Mesendoderm (in vitro differentiated cells): ENCODE data around the gene IL1F10. TPM values are rescaled to one million over a fixed set of nuclear protein-coding genes. Genes with fewer than 3 reads are reported as not detected.

ENCODE experiments used
- DNase-seq: peaks from one replicate; pipeline ENCODE4 v3.0.0; 2013
- H2AK5ac ChIP-seq: 2 replicates; pipeline ENCODE4 v1.6.1; 2013; ENCODE audit warnings: low read length, inconsistent platforms
- H2BK120ac ChIP-seq: 2 replicates; pipeline ENCODE4 v1.6.1; 2013; ENCODE audit warnings: low read depth, mild to moderate bottlenecking, low read length, moderate library complexity, mixed read lengths
- H2BK15ac ChIP-seq: replicated peaks from 2 replicates; pipeline ENCODE4 v1.6.1; 2013; ENCODE audit warnings: low read depth, mild to moderate bottlenecking, moderate library complexity
- H2BK5ac ChIP-seq: 2 replicates; pipeline ENCODE4 v1.6.1; 2013; ENCODE audit warnings: low read length, inconsistent platforms
- H3K18ac ChIP-seq: 2 replicates; pipeline ENCODE4 v1.6.1; 2013; ENCODE audit warnings: mild to moderate bottlenecking, low read length, mixed read lengths
- H3K23ac ChIP-seq: one replicate; pipeline ENCODE4 v1.6.1; 2013; ENCODE audit warnings: low read length
- H3K27ac ChIP-seq: 2 replicates; pipeline ENCODE4 v1.5.1; 2013; ENCODE audit warnings: low read depth, mild to moderate bottlenecking, inconsistent platforms, low read length, moderate library complexity
- H3K27me3 ChIP-seq: 2 replicates; pipeline ENCODE4 v1.6.1; 2013; ENCODE audit warnings: low read length, control low read depth, mild to moderate bottlenecking, inconsistent platforms; ENCODE audit not compliant: insufficient read depth, poor library complexity
- H3K36me3 ChIP-seq: 2 replicates; pipeline ENCODE4 v1.6.1; 2013; ENCODE audit warnings: low read length, inconsistent platforms; ENCODE audit not compliant: control insufficient read depth, insufficient read depth
- H3K4ac ChIP-seq: one replicate; pipeline ENCODE4 v1.6.1; 2013; ENCODE audit warnings: low read depth, mild to moderate bottlenecking, low read length, moderate library complexity
- H3K4me1 ChIP-seq: 2 replicates; pipeline ENCODE4 v1.6.1; 2013; ENCODE audit warnings: low read depth, low read length, inconsistent platforms; ENCODE audit not compliant: control insufficient read depth
- H3K4me2 ChIP-seq: 2 replicates; pipeline ENCODE4 v1.6.1; 2013; ENCODE audit warnings: low read length
- H3K4me3 ChIP-seq: 2 replicates; pipeline ENCODE4 v1.5.1; 2013; ENCODE audit warnings: mild to moderate bottlenecking, low read length
- H3K56ac ChIP-seq: one replicate; pipeline ENCODE4 v1.6.1; 2013; ENCODE audit warnings: low read length
- H3K79me1 ChIP-seq: 2 replicates; pipeline ENCODE4 v1.6.1; 2013; ENCODE audit warnings: low read length, inconsistent platforms
- H3K79me2 ChIP-seq: 2 replicates; pipeline ENCODE4 v1.6.1; 2013; ENCODE audit warnings: mild to moderate bottlenecking, low read length; ENCODE audit not compliant: control insufficient read depth, insufficient read depth
- H3K9ac ChIP-seq: 2 replicates; pipeline ENCODE4 v1.6.1; 2013; ENCODE audit warnings: low read length, inconsistent platforms
- H4K5ac ChIP-seq: one replicate; pipeline ENCODE4 v1.6.1; 2013; ENCODE audit warnings: low read length
- H4K8ac ChIP-seq: one replicate; pipeline ENCODE4 v1.6.1; 2013; ENCODE audit warnings: low read depth, mild to moderate bottlenecking, control low read depth, low read length, moderate library complexity
- WGBS: extraction: QIAGEN DNeasy Blood & Tissue Kit; methylation state at CpG from one replicate; pipeline ENCODE4 v1.1.7; 2013; ENCODE audit warnings: low lambda C conversion rate, missing lambda C conversion rate; ENCODE audit not compliant: insufficient coverage; ENCODE audit errors: extremely low coverage; 5-methylcytosine and 5-hydroxymethylcytosine counted together
- small RNA-seq: library from polyadenylated mRNA; stranded (forward); fragments of <200 nt; extraction: miRNeasy Mini kit (QIAGEN cat#:217004); gene quantifications from one replicate; pipeline ENCODE3, GENCODE V24; 2013; ENCODE audit not compliant: insufficient read depth

IL1F10 gene

GRCh38 chr2:113122364-113122763 is 54.6 kb downstream of the IL1F10 start:
- no peak overlapping the region for H2BK15ac ChIP-seq
- no peaks in the 10 kb centered on the region for H3K27me3 ChIP-seq
- H3K56ac ChIP-seq, result no peak overlapping the region
- no peak overlapping the region for H3K4me2 ChIP-seq
- WGBS, result no CpG with 5 or more reads among the region's 4 CpGs
- H4K8ac ChIP-seq, result no peak overlapping the region
- H3K79me1 ChIP-seq, result no peaks in the 10 kb centered on the region
- H3K4me1 ChIP-seq, result no peaks in the 10 kb centered on the region
- no peak overlapping the region for H4K5ac ChIP-seq
- no peak overlapping the region for H3K4me3 ChIP-seq
- no peaks in the 10 kb centered on the region for H3K79me2 ChIP-seq
- H2AK5ac ChIP-seq, result no peak overlapping the region
- no peak overlapping the region for H3K27ac ChIP-seq
- no peak overlapping the region for H3K23ac ChIP-seq
- no peak overlapping the region for H3K4ac ChIP-seq
- H3K18ac ChIP-seq, result no peak overlapping the region
- no peaks in the 10 kb centered on the region for H3K36me3 ChIP-seq
- H3K9ac ChIP-seq, result no peak overlapping the region
- H2BK5ac ChIP-seq, result no peak overlapping the region
- no peak overlapping the region for H2BK120ac ChIP-seq
- no peak for DNase-seq

GRCh38 chr2:113123726-113124125 is 56.0 kb downstream of the IL1F10 start:
- no peak for DNase-seq
- H2BK120ac ChIP-seq, result no peak overlapping the region
- H4K8ac ChIP-seq, result no peak overlapping the region

GRCh38 chr2:113124181-113124961 is 56.6 kb downstream of the IL1F10 start:
- H3K79me1 ChIP-seq, result no peaks in the 10 kb centered on the region
- no peak overlapping the region for H2BK15ac ChIP-seq
- no peak overlapping the region for H2AK5ac ChIP-seq
- whole genome bisulfite sequencing, result no CpG with 5 or more reads among the region's 12 CpGs
- DNase-seq, result no peak
- H2BK120ac ChIP-seq, result no peak overlapping the region
- no peak overlapping the region for H3K9ac ChIP-seq
- no peak overlapping the region for H3K4ac ChIP-seq
- H3K27me3 ChIP-seq, result no peaks in the 10 kb centered on the region
- H3K23ac ChIP-seq, result no peak overlapping the region
- no peak overlapping the region for H3K18ac ChIP-seq
- H3K79me2 ChIP-seq, result no peaks in the 10 kb centered on the region
- no peak overlapping the region for H3K27ac ChIP-seq
- H3K4me3 ChIP-seq, result no peak overlapping the region
- no peaks in the 10 kb centered on the region for H3K36me3 ChIP-seq
- H4K8ac ChIP-seq, result no peak overlapping the region
- no peak overlapping the region for H3K56ac ChIP-seq
- no peak overlapping the region for H4K5ac ChIP-seq
- H3K4me1 ChIP-seq, result no peaks in the 10 kb centered on the region
- H2BK5ac ChIP-seq, result no peak overlapping the region
- H3K4me2 ChIP-seq, result no peak overlapping the region

More at GRCh38 chr2:113123726-113124125, 56.0 kb downstream of the IL1F10 start:
- H3K36me3 ChIP-seq, result no peaks in the 10 kb centered on the region
- H3K27ac ChIP-seq, result no peak overlapping the region
- no peaks in the 10 kb centered on the region for H3K79me1 ChIP-seq
- H3K9ac ChIP-seq, result no peak overlapping the region
- no peak overlapping the region for H3K4me3 ChIP-seq
- H2BK5ac ChIP-seq, result no peak overlapping the region
- H3K4me2 ChIP-seq, result no peak overlapping the region
- H2BK15ac ChIP-seq, result no peak overlapping the region
- H4K5ac ChIP-seq, result no peak overlapping the region
- H3K27me3 ChIP-seq, result no peaks in the 10 kb centered on the region
- no peak overlapping the region for H2AK5ac ChIP-seq
- no peak overlapping the region for H3K18ac ChIP-seq
- H3K79me2 ChIP-seq, result no peaks in the 10 kb centered on the region
- no CpG with 5 or more reads among the region's 3 CpGs for WGBS
- H3K23ac ChIP-seq, result no peak overlapping the region
- no peak overlapping the region for H3K56ac ChIP-seq
- H3K4me1 ChIP-seq, result no peaks in the 10 kb centered on the region
- H3K4ac ChIP-seq, result no peak overlapping the region

Small RNAs within 50 kb of the gene (small RNA-seq; reads per million reads assigned to genes)
- not detected for gene RNU6-1180P
